ENCODE measurements around the gene BCL2L13.
A peak's percentile ranks its signal among the peaks of the same experiment; 100 is the strongest.

Gene BCL2L13

DNA sequence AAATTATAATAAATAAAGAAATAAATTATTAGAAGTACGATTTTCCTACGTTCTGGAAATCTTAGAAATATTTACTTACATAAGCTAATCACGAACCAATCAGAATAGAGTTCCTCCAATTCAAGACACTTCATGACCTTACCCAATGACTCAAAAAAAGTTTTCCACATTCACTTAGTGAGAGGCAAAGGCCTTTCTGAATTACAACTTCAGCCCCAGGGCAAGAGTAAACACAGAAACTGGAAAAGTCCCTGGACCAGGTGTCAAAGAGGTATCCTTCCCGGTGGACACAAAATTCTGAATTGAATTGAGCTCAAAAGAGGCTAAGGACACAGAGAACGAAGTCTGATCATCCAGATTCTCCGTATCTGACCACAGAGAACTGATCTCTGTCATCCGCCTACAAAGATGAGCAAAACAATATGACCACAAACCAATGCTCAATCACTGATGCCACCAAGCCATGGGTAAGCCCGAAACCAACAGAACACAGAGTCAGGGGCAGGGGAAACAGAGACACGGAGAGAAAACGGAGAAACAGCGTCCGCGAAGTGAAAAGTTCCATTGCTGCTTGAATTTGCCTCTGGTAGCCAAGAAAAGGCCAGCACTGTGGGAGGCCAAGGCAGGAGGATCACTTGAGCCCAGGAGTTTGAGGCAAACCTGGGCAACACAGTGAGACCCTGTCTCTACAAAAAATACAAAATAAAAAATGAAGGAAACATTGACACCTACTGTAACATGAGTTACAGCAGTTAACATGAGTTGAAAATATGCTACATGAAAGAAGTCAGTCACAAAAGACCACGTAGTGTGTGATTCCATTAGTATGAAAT lies 128.9 kb downstream of the BCL2L13 start:
- DNase-seq = peak; percentile 70

DNA sequence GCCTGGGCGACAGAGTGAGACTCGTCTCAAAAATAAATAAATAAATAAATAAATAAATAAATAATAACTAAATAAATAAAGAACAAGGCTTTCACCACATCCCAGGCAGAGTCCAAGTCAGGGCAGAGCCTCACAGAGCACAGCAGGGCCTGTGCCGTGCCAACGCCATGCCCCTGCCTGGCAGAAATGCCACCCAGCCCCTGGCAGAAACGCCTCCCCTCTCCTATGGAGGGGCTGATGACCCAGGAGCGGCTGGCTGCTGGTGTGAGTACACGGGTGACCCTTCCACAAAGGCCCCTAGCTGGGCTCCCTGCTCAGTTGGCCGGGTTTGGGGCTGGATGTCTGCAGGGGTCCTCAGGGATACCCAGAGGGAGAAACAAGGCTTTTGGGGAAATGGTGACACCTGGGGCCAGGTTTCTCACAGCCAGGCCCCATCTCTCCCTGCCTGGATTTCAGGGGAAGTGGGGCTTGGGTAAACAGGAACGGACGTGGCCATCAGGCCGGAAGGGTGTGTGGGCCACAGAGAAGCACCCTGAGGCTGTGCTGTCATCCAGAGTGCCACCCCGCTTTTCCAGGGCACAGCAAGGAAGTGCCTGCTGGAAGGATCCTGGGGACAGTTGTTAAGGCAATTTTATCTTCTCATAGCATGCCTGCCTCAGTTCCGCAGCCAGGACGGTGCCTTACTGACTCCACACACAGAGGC lies 130.6 kb downstream of the BCL2L13 start:
- DNase-seq = no peak

DNA sequence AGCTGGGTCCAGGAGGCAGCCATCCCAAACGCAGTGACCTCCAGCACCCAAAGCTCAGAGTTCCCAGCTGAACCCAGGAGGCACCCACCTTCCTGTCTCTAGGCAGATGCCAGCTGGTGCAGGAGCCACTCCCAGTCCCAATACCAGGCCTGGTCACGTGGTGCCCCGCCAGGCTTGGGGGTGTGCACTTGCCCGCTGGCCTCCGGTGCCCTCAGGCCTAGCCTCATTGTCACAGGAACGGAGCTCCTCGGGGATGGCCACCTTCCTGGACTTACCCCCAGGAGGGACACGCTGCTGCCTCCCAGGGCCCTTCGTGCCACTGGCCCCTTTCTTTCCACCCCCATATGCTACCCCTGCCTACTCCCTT lies 131.1 kb downstream of the BCL2L13 start:
- DNase-seq = no peak

DNA sequence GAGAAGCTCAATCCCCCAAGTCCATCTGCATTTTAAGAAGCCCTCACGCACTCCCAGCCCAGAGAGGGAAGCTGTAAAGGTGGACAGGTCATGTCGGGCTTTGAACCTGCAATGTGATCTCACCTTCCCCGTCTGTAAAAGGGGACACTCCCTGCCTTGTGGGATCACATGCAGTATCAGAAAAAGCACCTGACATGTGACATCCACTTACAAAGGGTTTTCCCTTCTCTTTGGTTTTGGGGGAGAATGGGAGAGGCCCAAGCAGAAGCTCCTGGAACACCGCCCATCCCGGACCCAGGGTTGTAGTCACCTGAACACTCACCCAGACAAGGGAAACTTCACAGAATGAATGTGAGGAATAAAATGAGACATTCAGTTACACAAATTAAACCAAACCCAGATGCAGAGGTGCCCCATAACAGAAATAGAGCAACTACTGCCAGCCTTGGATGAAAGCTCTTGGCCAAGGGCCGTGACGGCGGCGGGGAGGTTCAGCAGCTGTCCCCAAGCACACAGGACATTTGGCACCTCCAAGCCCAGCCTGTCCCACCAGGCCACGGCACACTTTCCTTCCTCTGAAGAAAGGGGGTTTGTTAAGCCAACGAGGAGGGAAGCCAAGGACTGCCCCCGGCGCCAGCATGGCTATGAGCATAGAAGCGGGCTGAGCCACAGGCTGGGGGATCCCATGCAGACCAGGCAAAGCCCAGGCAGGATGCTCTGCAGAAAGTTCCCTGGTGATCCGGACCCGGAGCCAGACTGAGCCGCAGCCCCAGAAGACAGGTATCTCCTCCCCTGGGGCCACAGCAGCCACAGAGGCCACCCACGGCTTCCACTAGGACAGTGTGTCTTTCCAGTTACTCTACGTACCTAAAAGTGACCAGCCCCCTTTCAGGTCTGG lies 131.9 kb downstream of the BCL2L13 start:
- no peak for DNase-seq

DNA sequence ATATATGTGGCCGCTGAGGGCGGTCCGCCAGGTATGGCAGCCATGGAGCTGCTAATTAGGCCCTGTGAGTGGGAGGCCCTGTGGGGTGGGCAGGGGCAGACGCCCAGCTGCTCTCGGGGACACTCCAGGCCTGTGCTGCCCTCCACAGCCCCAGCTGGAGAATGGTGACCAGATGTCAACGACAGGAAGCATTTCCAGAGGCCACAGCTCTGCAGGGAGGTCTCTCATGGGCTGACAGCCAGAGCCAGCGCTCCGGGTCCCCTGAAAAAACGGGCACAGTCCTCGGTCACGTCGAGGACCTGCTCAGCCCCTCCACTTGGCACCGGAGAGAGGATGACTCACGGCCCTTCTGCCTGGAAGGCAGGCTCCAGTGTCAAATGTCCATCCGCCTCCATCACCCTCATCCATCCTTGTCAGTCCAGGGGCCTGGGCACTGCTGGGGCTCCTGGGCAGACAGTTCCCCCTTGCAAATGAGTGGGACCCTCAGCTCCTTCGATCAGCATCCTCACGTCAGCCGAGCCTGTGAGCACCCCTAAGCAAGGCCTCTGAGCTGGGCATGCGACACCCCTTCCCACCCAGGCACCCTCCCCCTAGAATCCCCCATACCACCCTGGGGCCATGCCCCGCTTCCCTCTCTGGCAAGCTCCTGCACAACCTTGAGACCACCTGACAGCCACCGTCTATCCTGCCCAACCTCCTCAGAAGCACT lies 133.8 kb downstream of the BCL2L13 start:
- no peak for DNase-seq

DNA sequence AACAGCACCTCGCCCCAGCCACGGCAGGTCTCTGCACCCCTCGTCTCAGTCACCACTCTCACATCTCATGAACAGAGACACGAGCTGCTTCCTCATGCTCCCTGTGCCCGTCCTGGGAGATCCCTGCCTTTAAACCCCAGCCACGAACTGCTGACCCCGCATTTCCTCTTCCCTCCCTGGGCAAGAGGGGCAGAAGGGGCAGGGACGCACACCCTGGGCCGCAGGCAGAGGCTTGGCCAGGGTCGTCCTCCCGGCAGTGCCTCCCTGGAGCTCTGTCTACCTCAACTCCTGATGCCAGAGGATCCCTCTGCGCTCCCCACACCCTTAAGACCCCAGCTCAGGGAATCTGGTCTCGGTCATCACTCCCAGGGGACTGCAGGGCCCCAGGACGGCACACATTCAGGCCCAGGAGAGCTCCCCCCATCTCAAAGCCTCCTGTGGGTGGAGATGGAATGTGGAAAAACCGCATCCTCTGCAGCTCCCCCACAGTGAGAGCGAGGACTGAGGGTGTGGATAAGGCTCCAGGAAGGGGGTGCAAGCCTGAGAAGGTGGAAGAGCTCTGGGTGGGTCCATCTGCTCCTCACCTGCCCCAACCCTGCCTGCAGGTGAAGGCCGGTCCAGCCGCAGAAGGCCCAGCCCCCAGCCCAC lies 134.5 kb downstream of the BCL2L13 start:
- DNase-seq = no peak

DNA sequence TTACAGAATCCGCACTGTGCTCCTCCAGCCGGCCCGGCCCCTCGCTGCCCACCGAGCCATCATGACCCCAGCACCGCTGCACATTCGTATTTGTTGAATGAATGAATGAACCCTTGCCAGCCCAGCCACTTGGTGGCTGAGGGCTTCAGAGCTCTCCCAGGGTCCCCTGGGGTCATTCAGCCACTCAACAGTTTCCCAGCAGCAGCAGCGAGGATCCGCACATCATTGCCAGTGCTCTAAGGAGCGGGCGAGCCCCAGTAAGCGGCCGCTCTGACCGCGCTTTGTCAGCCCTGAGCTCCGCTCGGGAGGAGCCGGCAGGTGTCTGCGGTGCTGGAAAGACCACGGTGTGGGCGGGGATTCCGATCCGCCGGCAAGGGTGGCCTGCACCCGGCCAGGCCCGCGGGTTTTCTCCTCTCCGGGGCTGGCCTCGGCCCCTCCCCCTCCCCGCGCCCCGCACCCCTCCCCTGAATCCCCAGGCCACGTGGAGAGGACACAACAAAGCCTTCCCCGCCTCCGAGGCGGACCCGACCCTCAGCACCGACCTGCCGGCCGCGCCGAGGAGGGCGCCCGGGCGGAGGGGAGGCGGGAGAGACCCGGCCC lies 135.1 kb downstream of the BCL2L13 start:
- peak; percentile 65 for DNase-seq

DNA sequence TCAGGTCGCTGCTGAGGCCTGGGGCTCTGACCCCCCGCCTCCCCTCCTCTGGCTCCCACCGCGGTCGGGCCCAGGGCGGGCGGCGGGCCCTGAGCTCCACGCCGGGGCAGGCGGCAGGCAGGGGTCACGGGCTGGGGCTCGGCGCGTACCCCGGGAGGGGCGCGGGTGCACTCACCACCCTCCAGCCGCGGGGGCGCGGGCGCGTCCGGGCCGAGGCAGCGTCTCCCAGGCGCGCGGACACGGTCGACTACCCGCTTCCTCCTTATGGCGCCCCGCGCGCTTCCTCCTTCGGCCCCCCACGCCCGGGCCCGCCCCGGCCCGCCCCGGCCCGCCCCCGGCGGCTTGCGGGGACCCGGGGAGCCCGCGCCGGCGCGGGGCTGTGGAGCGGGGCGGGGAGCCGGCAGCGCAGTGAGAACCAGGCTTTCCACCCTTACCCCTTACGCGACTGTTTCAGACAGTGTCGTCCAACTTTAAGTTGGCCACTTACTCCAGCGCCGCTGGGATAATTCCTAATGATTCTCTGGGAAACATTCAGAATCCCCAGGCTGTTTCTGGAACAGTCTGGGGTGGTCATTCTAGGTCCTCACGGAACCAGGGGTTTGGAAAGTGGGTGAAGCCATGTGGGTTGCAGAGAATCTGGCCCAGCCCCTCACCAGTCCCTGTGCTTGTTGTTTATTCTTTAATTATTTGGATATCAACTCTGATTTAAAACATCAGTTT lies 135.8 kb downstream of the BCL2L13 start, which contains the start of gene BID:
Gene BID (minus strand): TSS at position 264 of the 720 bp plus-strand sequence. CDS start 24,353 bp downstream, outside the sequence.
- DNase-seq = peak; percentile 28

DNA sequence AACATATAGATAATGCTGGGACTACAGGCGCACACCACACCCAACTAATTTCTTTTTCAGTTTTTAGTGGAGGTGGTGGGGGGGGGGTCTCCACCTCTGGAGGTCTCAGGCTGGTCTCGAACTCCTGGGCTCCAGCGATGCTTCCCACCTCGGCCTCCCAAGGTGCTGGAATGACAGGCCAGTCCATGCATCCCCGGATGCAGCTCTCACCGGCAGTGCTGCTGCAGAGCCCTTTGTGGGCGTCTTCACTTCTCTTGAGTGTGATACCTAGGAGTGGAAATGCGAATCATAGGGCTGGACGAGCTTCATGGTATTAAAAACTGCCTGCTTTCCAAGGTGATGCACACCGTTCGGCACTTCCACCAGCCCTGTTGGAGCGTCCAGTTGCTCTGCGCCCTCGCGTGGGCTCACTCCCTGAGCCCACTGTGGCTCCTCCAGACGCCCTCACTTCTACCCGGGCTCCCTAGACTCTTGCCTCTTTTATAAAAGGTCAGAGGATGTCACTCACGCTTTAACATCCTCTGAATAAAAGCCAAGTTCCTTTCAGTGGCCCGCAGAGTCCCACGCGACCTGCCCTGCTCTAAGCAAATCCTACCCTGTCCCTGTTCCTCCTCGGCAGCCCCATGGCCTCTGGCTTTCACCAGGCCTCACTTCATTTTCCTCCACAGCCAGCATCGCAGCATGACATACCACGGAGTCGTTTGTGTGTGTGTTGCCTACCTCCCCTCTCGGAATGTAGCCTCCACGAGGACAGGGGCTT lies 136.5 kb downstream of the BCL2L13 start:
- no peak for DNase-seq

DNA sequence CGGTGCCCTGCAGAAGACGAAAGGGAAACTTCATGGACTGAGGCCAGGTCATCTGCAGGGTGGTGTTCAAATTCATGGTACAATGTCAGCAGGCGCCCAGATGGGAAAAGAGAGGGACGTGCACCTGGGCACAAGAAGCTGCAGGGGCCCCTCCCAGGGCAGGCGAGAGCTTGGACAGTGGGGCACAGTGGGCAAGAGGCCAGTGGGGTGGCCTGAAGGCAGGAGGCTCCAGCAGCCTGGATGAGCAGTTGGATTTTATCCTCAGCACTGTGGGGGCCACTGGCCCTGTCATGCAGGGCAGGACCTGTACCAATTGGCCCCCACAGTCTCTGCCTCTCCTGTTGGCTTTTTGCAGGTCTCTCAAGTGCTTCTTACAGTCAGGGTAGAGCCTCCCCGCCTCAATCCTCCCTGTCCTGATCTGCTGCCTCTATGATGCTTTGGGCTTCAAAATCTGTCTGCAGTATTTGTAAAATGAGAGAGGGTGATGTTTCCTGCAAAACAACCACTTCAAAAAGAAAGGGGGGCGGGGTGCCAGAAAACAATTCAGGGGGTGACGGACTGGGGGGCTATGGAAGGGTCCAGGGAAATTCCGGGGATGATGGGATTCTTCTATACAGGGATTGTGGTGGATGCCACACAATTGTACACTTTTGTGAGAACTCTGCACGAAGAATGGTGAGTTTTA lies 137.4 kb downstream of the BCL2L13 start:
- no peak for DNase-seq

DNA sequence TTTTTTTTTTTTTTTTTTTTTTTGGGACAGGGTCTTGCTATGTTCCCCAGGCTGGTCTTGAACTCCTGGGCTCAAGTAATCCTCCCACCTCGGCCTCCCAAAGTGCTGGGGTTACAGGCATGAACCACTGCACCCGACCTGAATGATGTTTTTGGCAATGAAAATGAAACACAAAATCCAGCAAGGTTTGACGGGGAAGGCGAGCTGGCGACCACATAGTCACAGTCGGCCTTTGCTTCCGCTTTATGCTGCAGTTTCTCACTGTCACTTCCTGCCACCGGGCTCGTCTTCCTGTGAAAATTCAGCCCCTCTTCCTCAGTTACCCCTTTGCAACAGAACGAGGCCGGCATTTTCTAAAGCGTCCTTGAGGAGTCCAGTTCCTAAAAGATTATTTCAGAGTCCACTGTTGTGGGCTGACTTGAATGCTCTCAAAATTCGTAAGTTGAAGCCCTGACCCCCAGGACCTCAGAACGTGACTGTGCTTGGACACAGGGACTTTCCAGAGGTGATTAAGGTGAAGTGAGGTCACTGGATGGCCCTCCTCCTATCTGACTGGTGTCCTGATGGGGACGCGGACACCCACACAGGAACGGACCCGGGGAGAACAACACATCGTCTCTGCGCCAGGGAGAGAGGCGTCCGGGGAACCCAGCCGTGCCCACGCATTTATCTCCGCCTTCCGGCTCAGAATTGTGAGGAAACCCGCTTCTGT lies 138.6 kb downstream of the BCL2L13 start:
- peak; percentile 72 for DNase-seq

DNA sequence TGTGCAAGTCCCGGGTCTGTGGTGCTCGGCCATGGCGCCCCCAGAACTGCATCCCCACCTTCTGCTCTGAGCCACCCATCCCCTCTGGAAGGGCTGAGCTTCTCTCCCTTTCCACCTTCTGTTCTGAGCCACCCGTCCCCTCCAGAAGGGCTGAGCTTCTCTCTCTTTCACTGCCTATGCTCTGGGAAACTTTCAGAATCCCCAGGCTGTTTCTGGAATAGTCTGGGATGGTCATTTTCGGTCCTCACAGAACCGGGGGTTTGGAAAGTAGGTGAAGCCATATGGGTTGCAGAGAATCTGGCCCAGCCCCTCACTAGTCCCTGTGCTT lies 139.1 kb downstream of the BCL2L13 start:
- no peak for DNase-seq

DNA sequence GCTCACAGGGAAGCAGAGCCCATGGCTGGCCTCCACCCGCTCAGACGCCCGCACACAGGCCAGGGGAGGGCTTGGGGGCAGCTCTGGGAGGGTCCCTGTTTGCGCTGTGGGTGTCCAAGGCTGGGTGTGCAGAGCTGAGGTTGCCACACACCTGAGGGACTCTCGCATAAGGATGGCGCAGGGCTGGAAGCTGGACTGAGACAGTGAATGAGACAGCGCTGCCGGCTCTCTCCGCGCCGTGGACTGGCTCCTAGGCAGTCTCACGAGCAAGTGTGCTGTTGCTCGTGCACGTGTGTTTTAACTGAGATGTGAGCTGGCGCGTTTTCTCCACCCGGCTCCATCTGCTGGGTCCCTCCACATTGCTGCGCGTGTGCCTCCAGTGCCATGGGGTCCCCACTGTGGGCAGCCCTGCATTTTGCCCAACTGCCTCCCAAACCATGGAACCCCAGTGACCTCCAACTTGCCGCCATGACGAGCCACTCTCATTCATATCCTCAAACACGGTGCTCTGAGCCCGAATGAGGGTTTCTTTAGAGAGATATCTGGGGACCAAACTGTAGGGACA lies 139.9 kb downstream of the BCL2L13 start:
- DNase-seq = no peak

DNA sequence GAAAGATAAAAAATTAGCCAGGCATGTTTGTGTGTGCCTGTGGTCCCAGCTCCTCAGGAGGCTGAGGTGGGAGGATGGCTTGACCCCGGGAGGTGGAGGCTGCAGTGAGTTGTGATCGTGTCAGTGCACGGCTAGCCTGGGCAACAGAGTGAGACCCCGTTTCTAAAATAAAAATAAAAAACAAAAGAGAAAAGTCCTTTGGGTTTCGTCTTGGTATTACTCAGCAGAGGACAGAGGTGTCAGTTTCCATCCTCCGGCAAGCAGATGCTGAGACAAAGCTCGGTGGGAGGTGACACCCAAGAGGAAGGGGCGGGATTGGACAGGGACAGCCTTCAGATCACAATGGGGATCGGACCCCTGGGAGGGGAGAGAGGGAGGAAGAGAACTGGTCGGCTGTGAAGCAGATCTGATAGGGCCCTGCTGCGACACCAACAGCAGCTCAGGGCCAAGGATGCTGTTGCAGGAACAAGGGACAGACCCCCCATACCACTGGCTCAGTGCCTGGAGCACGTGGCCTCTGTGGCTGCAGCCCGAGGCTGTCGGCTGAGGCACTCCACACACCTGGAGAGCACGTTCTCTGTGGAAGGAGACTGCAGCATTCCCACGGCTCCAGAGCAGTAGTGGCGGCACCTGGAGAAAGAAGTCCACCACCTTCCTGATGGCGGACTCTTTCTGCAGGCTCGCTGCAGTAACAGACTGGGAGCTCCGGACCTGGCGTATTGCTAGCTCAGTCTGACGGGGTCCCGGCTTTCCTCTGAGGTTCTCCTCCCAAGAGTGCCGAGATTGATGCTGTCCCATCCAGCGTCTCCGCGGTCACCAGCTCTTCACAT lies 140.9 kb downstream of the BCL2L13 start:
- no peak for DNase-seq

DNA sequence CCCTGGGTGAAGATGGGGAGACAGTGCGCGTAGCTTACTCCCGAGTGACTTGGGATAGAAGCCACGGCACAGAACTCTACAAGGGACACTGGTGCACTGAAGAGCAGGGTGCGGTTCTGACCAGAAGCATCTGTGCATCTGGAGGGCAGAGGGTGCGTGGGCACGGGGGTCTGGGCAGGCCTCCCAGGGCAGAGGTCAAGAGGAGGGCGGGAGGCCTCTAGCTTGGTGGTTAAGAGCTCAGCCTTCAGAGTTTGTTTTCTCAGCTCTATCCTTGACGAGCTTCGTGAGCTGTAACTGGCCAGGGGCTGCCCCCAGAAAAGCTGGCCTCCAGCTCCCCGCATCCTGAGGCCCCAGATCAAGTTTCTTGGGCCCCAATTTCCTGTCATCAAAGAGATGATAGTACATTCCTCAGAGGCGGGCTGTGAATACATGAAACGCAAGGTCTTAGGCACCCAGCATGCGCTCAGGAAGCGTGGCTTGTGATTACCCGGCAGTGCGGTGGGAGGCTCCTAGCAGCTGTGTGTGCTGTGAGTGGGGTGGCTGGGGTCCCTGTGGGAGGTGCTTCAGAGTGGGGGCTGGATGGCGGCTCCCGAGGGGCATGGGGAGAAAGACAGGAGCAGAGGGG lies 141.7 kb downstream of the BCL2L13 start:
- no peak for DNase-seq
